ENCODE measurements around the gene ANKS6.

Gene ANKS6

GRCh38 chr9:98793031-98793430, 3.3 kb downstream of the ANKS6 start:
- no peak for TF ChIP-seq CTCF (IDR thresholded peaks at IDR 0.05; ENCODE audit: insufficient read depth, low read depth, low read length, missing control alignments)
- H3K4me3 ChIP-seq (ENCODE audit: low read length): no peak overlapping the region
- DNase-seq (ENCODE audit: low read depth): peak; percentile 43

GRCh38 chr9:98791608-98792490, 4.5 kb downstream of the ANKS6 start:
- no peak for TF ChIP-seq CTCF (IDR thresholded peaks at IDR 0.05; ENCODE audit: insufficient read depth, low read depth, low read length, missing control alignments)
- no peak for DNase-seq (ENCODE audit: low read depth)
- H3K4me3 ChIP-seq (ENCODE audit: low read length): no peak overlapping the region

- DNase-seq (ENCODE audit: low read depth): peak; percentile 96
- H3K4me3 ChIP-seq (ENCODE audit: low read length): no peak overlapping the region
- peak; percentile 99 for TF ChIP-seq CTCF (IDR thresholded peaks at IDR 0.05; ENCODE audit: insufficient read depth, low read depth, low read length, missing control alignments)
These were observed 5.3 kb downstream of the ANKS6 start for GRCh38 chr9:98790842-98791607.

- no peak for DNase-seq (ENCODE audit: low read depth)
- no peak overlapping the region for H3K4me3 ChIP-seq (ENCODE audit: low read length)
- TF ChIP-seq CTCF (IDR thresholded peaks at IDR 0.05; ENCODE audit: insufficient read depth, low read depth, low read length, missing control alignments): no peak
These were observed 6.1 kb downstream of the ANKS6 start for GRCh38 chr9:98790134-98790841.

- TF ChIP-seq CTCF (IDR thresholded peaks at IDR 0.05; ENCODE audit: insufficient read depth, low read depth, low read length, missing control alignments): no peak
- DNase-seq (ENCODE audit: low read depth): no peak
- H3K4me3 ChIP-seq (ENCODE audit: low read length): no peak overlapping the region
These were observed 6.7 kb downstream of the ANKS6 start for GRCh38 chr9:98789483-98790133.

- no peak for DNase-seq (ENCODE audit: low read depth)
These were observed 8.5 kb downstream of the ANKS6 start for GRCh38 chr9:98787766-98788335.

More at GRCh38 chr9:98787766-98788335, 8.5 kb downstream of the ANKS6 start:
- no peak for TF ChIP-seq CTCF (IDR thresholded peaks at IDR 0.05; ENCODE audit: insufficient read depth, low read depth, low read length, missing control alignments)
- H3K4me3 ChIP-seq (ENCODE audit: low read length): no peak overlapping the region
